Activated T-helper 1 cell treated with Interleukin-2 at 50 U/mL for 16 hours (primary cell): Measurements from ENCODE around the gene SMAD9.

Source experiments
- DNase-seq: peaks from one replicate; pipeline ENCODE4 v3.0.0-alpha.2; 2020; ENCODE audit warnings: low read depth

SMAD9 gene

GRCh38 chr13:36817996-36818803, 101.8 kb downstream of the SMAD9 start:
- DNase-seq: no peak

DNA sequence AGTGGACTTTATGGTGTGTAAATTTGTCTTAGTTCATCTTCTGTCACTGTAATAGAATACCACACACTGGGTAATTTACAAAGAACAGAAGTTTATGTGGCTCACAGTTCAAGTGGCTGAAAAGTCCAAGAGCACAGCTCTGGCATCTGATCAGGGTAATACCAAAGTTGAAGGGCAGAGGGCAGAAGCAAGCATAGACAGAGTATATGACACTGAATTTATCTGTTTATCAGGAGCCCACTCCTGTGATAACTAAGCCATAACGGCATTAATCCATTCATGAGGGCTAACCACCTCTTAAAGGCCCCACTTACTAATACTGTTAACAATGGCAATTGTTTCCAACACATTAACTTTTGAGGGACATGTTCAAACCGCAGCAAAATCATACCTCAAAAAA, 105.0 kb downstream of the SMAD9 start:
- no peak for DNase-seq

GRCh38 chr13:36814465-36814864, 105.6 kb downstream of the SMAD9 start:
- no peak for DNase-seq

DNA sequence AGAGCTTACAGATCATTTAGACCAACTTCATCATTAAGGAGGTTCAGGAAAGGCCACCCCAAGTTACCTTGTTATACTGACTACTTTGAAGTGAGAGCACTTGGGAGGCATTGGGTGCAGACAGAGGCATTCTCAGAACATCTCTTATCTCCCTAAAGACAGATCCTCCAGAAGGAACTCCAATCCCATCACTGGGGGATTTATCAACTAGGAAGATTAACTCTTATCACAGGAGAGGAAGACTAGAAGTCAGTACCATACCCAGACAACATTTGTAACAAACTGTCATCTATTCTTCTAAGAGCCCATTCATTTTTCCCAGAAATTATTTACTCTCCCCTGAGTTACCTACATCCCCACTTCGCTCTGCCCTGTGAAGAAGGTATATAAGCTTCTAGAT, 106.8 kb downstream of the SMAD9 start:
- no peak for DNase-seq

- no peak for DNase-seq
Observed at GRCh38 chr13:36807616-36808015, 112.4 kb downstream of the SMAD9 start.

DNA sequence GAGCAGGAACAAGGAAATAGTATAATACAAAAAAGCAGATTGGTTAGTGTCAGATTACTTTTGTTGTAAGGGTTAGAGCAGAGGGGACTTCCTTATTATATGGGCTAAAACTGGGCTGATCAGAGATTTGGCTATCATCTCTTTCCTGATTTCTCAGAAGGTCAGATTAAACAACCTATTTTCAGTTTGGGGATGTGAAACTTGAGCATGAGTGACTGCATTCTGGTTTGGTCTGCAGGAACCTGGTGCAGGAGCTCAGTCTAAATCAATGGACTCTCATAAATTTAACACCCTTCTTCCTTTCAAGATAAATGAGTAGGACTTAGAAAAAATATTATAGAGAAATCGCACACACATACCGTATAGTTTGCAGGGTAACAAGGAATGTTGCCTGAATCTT, 113.9 kb downstream of the SMAD9 start:
- no peak for DNase-seq

DNA sequence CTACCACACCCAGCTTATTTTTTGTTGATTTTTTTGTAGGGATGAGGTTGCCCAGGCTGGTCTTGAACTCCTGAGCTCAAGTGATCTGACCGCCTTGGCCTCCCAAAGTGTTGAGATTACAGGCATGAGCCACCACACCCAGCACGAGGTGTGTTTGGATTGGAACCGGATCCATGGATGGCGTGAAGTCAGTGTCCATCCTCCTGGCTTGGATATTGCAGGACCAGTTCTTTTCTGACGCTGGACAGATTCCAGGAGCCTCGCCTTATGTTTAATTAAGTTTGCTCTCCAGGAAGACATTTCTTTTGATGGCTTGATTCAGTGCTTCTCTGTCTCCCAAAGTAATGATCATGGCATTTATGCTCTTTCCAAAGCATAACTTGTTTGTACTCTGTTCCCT, 115.5 kb downstream of the SMAD9 start:
- no peak for DNase-seq

DNA sequence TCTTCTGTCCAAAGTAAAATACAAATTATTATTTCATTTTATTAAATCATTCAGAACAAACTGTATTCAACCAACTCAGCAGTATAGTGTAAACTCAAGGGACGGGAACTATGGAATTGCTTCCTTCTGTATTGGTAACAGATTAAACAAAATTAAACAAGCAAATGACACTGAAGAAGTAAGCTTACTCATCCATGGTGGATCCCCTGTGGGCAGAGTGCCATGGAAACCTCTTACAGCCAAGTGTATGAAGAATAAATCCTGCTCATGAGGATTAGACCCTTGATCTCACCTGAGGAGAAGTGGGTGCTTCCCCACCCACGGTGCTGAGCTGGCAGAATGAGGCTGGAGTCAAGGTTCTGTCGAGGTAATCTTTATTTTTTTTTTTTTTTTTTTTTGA, 119.0 kb downstream of the SMAD9 start:
- no peak for DNase-seq

DNA sequence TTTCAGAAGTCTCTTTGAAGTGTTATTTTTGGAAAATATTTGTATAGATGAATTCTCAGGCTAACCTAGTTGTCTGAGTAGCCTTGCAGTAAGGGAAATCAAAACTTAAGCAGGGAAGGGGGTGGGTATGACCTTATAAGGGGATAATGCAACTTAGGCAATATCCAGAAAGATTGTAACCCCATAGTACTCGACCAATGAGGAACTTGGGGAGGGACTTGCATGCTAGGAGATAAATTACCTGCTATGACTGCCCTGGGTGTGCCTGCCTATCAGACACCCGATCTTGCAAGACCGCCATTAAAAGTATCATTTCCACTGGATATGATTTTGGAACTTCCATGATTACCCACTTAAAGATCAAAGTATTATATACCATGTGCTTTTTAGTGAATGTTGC, 124.0 kb downstream of the SMAD9 start:
- DNase-seq: no peak

GRCh38 chr13:36795463-36795862, 124.6 kb downstream of the SMAD9 start:
- no peak for DNase-seq
